OCI-LY7 (cell line): ENCODE measurements around the gene CXCR6. TPM values are rescaled to one million over a fixed set of nuclear protein-coding genes. Genes with fewer than 3 reads are reported as not detected.

Source experiments
- BruUV-seq: library from RNA; stranded (reverse); fragments of 400-500 nt; replicated peaks from 2 replicates; lab custom pipeline; 2021; lab: Mats Ljungman, UMichigan
- CTCF ChIA-PET: fragments of 300-600 bp; sonication (Branson Sonifier 250); formaldehyde crosslinking; loops from one replicate; lab custom pipeline; 2022; ENCODE audit warnings: antibody characterized with exemption; ENCODE audit not compliant: unreplicated experiment; lab: Charles Lee
- POLR2A ChIA-PET: fragments of 300-600 bp; sonication (Branson Sonifier 250); formaldehyde crosslinking; loops from one replicate; lab custom pipeline; 2022; ENCODE audit warnings: antibody characterized with exemption; lab: Charles Lee
- DNase-seq: peaks from one replicate; pipeline ENCODE4 v3.0.0-alpha.2; 2015; ENCODE audit warnings: low spot score
- H2AFZ ChIP-seq: fragments of 200-600 bp; sonication (generic), shearing (Covaris generic); 2 replicates; pipeline ENCODE4 v1.6.1; 2014; ENCODE audit warnings: mild to moderate bottlenecking, antibody characterized with exemption, low read length, moderate library complexity
- H3K27ac ChIP-seq: fragments of 200-600 bp; sonication (generic); 2 replicates; pipeline ENCODE4 v1.5.1; 2014; ENCODE audit warnings: mixed run types, low read depth, mild to moderate bottlenecking, moderate library complexity, low read length, inconsistent platforms; ENCODE audit not compliant: poor library complexity, severe bottlenecking
- H3K36me3 ChIP-seq: fragments of 200-600 bp; sonication (generic); 2 replicates; pipeline ENCODE4 v1.6.1; 2014; ENCODE audit warnings: mild to moderate bottlenecking, antibody characterized with exemption, low read length, moderate library complexity, mixed read lengths; ENCODE audit not compliant: insufficient read depth
- H3K4me1 ChIP-seq: fragments of 200-600 bp; sonication (generic); 2 replicates; pipeline ENCODE4 v1.5.1; 2014; ENCODE audit warnings: mild to moderate bottlenecking, low read length; ENCODE audit not compliant: insufficient read depth, poor library complexity, severe bottlenecking
- H3K4me2 ChIP-seq: fragments of 200-600 bp; sonication (generic); 2 replicates; pipeline ENCODE4 v1.6.1; 2014; ENCODE audit warnings: mild to moderate bottlenecking, low read length
- H3K4me3 ChIP-seq: fragments of 200-600 bp; sonication (generic); 2 replicates; pipeline ENCODE4 v1.5.1; 2014; ENCODE audit warnings: mild to moderate bottlenecking, low read depth, low read length; ENCODE audit not compliant: poor library complexity, severe bottlenecking
- H3K79me2 ChIP-seq: fragments of 200-600 bp; sonication (generic); 2 replicates; pipeline ENCODE4 v1.6.1; 2016; ENCODE audit warnings: low read depth, mild to moderate bottlenecking, low read length, moderate library complexity, mixed read lengths; ENCODE audit not compliant: insufficient read depth
- H3K9me2 ChIP-seq: fragments of 200-600 bp; sonication (generic); 2 replicates; pipeline ENCODE4 v1.6.1; 2016; ENCODE audit warnings: mild to moderate bottlenecking, low read length, mixed read lengths; ENCODE audit not compliant: insufficient read depth
- H3K9me3 ChIP-seq: fragments of 200-600 bp; sonication (generic); 2 replicates; pipeline ENCODE4 v1.6.1; 2014; ENCODE audit warnings: mild to moderate bottlenecking, mixed run types, low read length, mixed read lengths
- H4K20me1 ChIP-seq: fragments of 200-600 bp; sonication (generic); 2 replicates; pipeline ENCODE4 v1.6.1; 2014; ENCODE audit warnings: mild to moderate bottlenecking, antibody characterized with exemption, low read length, moderate library complexity, mixed read lengths; ENCODE audit not compliant: insufficient read depth
- CTCF ChIP-seq: fragments of 200-600 bp; sonication (generic); conservative IDR thresholded peaks from 2 replicates; pipeline ENCODE4 v1.5.1; 2014; ENCODE audit warnings: mild to moderate bottlenecking, antibody characterized with exemption, low read length, moderate library complexity, mixed read lengths
- EZH2phosphoT487 ChIP-seq: fragments of 200-600 bp; sonication (generic); IDR thresholded peaks from 2 replicates; pipeline ENCODE4 v1.6.1; 2018; ENCODE audit warnings: low read depth, borderline replicate concordance, mild to moderate bottlenecking, mixed run types, antibody characterized with exemption, low read length, moderate library complexity, mixed read lengths
- intact Hi-C: fragments of 100-400 bp; cut with micrococcal nuclease; formaldehyde crosslinking; loops from one replicate; pipeline ENCODE4 v1.10.0; 2022; ENCODE audit not compliant: unreplicated experiment
- total RNA-seq, 2 experiments: library from RNA; depleted of rRNA in 1 of 2; stranded (reverse); fragments of >200 nt in 1 of 2; shearing (Covaris generic) in 1 of 2; gene quantifications; 2 replicates each; pipeline ENCODE4 v1.2.3, GENCODE V29; 2014 to 2022

The CXCR6 gene
- total RNA-seq, 2 experiments from 2014 or later: not detected

GRCh38 chr3:45950686-45951600 lies 7.7 kb downstream of the CXCR6 start:
- no TSS peak for BruUV-seq
- no peak overlapping the region for H3K4me2 ChIP-seq
- ChIA-PET POLR2A (no interaction called here), CTCF (no interaction called here)
- H4K20me1 ChIP-seq: no peaks in the 10 kb centered on the region
- H3K27ac ChIP-seq: no peak overlapping the region
- no peaks in the 10 kb centered on the region for H3K9me2 ChIP-seq
- peaks cover 100% of the 10 kb centered on the region for H3K36me3 ChIP-seq
- no peaks in the 10 kb centered on the region for H3K9me3 ChIP-seq
- no peaks in the 10 kb centered on the region for H3K79me2 ChIP-seq
- DNase-seq: no peak
- no peak overlapping the region for H2AFZ ChIP-seq
- no peak overlapping the region for H3K4me3 ChIP-seq
- H3K4me1 ChIP-seq: no peaks in the 10 kb centered on the region
- TF ChIP-seq CTCF (no peak), EZH2phosphoT487 (no peak)
- intact Hi-C loops: no loop called here

GRCh38 chr3:45951946-45952345 lies 8.7 kb downstream of the CXCR6 start:
- no peaks in the 10 kb centered on the region for H3K9me3 ChIP-seq
- no peaks in the 10 kb centered on the region for H3K4me1 ChIP-seq
- H4K20me1 ChIP-seq: no peaks in the 10 kb centered on the region
- H3K4me2 ChIP-seq: no peak overlapping the region
- no peaks in the 10 kb centered on the region for H3K79me2 ChIP-seq
- no peaks in the 10 kb centered on the region for H3K9me2 ChIP-seq
- no peak for DNase-seq
- peaks cover 97% of the 10 kb centered on the region for H3K36me3 ChIP-seq
- no TSS peak for BruUV-seq
- TF ChIP-seq EZH2phosphoT487 (no peak), CTCF (no peak)
- intact Hi-C loops: no loop called here
- H3K4me3 ChIP-seq: no peak overlapping the region
- H3K27ac ChIP-seq: no peak overlapping the region
- ChIA-PET CTCF (no interaction called here), POLR2A (no interaction called here)
- H2AFZ ChIP-seq: no peak overlapping the region

- ChIA-PET POLR2A (no interaction called here), CTCF (no interaction called here)
- Histone ChIP-seq H3K9me2 (no peaks in the 10 kb centered on the region), H3K27ac (no peak overlapping the region), H3K9me3 (no peaks in the 10 kb centered on the region), H3K79me2 (no peaks in the 10 kb centered on the region), H3K4me2 (no peak overlapping the region), H3K36me3 (peaks cover 97% of the 10 kb centered on the region), H2AFZ (no peak overlapping the region), H3K4me3 (no peak overlapping the region), H3K4me1 (no peaks in the 10 kb centered on the region), H4K20me1 (no peaks in the 10 kb centered on the region)
- DNase-seq: no peak
- no peak for TF ChIP-seq EZH2phosphoT487
- no peak for TF ChIP-seq CTCF
- no TSS peak for BruUV-seq
- intact Hi-C loops: no loop called here
Measured at GRCh38 chr3:45952456-45952855, 9.2 kb downstream of the CXCR6 start.
